GM19351 (cell line): Measurements from ENCODE around the gene PRPF18.

Source experiments
- ATAC-seq: cut with Tn5 transposase; IDR thresholded peaks from one replicate; pipeline ENCODE4 v1.9.1; 2021; ENCODE audit warnings: mild to moderate bottlenecking, moderate library complexity; ENCODE audit not compliant: unreplicated experiment

PRPF18 gene

GRCh38 chr10:13604357-13605040 lies 17.7 kb downstream of the PRPF18 start:
- no peak for ATAC-seq

GRCh38 chr10:13608246-13608853 lies 21.6 kb downstream of the PRPF18 start:
- no peak for ATAC-seq

GRCh38 chr10:13612654-13613373 lies 26.0 kb downstream of the PRPF18 start:
- no peak for ATAC-seq

DNA sequence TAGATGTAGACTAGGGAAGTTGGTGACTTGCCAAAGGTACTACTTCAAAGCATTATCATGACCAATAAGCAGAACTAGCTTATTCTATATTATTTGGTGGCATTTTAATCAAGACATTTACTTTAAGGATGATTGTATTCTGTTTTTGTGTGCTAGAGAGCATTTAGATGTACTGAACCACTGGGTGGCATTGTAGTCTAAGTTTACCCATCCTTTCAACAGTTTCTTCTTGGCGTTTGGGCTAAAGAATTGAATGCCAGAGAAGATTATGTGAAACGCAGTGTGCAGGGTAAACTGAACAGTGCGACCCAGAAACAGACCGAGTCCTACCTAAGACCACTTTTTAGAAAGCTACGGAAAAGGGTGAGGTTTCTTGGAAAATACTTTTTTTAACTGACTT lies 26.8 kb downstream of the PRPF18 start:
- ATAC-seq = no peak

- ATAC-seq = no peak
Observed at GRCh38 chr10:13614530-13615332, 28.0 kb downstream of the PRPF18 start.

GRCh38 chr10:13615650-13616300 lies 29.0 kb downstream of the PRPF18 start:
- ATAC-seq = no peak

DNA sequence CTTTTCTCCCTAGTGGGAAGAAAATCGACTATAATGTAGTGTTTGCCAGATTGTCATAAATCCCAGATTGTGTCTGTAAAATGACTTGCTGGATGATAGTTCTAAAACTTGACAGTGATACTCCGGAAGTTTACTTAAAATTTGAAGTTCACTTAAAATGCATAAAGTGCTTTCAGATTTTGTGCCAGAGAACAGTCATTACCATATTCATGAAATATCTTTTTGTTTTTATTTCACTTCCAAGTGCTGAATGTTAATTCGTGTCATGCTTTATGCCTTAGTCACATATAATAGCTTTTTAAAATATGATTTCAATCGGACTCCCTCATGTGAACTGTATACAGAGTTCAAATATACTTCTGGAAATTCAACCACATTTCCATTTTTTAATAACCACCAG lies 30.4 kb downstream of the PRPF18 start:
- no peak for ATAC-seq

- ATAC-seq = no peak
Observed at GRCh38 chr10:13621931-13622330, 35.2 kb downstream of the PRPF18 start.

DNA sequence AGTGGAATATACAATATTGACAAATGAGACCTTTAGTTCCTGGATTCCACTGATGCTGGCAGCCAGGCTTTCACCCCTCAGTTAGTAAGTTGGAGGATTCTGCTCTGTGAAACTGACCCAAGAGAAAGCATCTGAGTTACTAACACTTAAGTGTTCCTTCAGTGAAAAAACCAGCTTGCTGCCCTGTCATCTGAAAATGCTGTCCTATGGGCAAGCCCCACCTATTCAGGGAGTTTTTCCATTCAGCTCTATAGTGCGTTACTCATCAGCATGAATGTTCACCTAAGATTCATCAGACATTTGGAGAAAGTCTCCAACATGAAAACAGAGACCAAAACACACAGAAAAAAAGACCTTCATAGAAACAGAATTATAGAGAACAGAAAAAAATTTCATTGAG lies 37.9 kb downstream of the PRPF18 start:
- ATAC-seq = no peak

DNA sequence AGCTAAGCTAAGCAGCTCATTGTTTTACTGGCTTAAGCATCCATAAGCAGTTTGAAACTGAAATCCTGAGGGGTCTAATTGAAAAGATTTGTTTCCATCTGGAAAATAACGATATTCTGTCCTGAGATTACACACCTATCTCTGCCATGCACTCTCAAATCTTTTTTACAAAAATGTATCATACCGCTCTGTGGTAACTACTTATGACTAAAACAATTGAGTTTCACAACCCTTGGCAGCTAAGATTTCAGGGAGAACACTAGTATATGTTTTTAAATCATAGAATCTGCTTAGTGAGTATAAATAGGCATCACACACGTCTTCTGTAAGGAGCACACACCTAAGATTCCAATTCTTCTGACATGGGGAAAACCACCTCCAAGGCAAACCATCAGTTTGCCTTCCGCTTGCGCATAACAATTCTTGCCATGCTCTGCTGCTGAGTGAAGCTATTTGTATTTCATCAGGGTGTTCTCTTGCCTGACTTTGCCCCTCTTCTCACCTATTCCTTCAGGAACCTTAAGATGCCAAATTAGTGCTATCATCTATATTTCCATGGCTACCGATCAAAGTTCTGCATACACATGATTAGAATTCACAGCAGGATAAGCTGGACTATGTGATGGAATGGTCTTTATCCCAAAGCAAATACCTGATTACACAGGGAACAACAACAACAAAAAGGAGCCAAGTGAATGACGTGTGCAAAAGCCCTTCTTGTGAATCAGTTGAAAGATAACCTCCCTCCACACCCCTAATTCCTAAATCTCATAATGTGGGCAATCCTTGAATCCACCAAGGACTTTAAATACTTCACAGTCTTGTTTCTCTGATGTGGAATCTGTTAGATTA lies 40.9 kb downstream of the PRPF18 start:
- ATAC-seq = no peak

- no peak for ATAC-seq
Observed at GRCh38 chr10:13628661-13629060, 41.9 kb downstream of the PRPF18 start.

DNA sequence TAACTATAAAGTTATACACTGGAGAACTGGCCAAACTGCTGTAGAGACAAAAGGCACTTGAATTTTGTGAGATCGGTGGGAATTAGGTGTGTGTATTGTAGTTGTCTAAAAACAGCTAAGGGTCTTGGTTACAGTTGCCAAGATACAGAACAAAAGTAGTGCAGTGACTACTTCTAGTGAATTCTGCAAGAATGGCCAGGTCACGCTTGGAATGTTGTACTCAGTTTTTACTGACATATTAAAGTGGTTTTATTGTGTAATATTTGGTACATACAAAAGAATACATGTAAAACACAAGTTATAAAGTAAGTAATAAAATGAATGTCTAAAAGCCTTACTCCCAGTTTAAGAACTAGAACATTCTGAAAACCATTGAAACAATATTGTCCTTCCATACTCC lies 42.4 kb downstream of the PRPF18 start:
- ATAC-seq = no peak

DNA sequence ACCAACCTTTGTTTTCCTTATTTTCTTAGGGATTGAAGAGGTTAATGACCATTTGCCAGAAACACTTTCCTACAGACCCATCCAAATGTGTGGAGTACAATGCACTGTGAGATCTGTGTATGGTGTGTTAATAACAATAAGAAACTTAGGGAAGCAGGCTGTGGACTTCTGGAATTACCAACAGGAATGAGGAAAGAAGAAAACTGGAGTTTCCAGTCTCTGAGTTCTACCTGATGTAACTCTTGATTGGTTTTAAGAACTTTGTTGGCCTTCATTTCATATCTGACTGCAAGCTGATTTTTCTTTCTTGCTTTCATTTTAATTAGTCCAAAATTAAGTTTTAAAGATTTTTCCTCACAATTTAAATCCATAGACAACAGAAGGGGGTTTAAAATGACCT lies 43.5 kb downstream of the PRPF18 start:
- ATAC-seq = no peak

DNA sequence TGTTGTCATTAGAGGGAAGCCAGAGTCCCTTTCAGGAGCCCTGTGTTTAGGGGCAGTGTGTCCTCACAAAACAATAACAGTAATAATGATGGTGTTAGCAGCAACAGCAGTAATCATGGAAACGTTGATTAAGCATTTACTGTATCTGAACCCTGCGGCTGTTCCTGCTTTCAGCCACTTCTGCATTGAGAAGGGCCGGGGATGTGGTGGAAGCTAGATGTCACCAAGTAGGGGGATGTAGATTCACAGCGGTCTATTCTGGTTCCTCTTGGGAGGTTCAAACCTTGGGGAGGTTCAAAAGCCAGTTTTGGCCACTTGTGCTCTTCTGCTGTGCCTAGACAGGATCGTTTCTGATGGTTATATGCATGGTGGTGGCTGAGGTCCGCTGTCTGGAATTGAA lies 44.8 kb downstream of the PRPF18 start:
- no peak for ATAC-seq

GRCh38 chr10:13632440-13632839 lies 45.7 kb downstream of the PRPF18 start:
- ATAC-seq = no peak

GRCh38 chr10:13632884-13633440 lies 46.2 kb downstream of the PRPF18 start:
- ATAC-seq = no peak

DNA sequence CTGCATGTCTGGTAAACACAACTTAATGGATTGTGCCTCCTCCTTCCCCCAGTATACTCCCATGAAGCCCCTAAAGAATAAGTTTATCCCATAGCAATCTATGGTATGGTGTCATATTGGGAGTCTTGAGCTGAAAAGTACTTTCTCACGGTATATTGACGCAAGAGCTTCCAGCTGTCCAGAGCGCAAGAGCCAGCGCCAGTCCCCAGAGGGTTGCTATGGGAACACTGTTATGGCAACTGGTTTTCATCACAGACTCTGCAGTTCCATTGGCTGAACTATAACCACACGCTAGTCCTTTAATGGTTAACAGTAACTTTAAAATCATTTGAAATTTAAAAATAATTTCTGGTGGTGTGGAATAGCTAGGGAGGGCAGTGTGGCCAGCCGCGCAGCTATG lies 46.9 kb downstream of the PRPF18 start:
- ATAC-seq = no peak

DNA sequence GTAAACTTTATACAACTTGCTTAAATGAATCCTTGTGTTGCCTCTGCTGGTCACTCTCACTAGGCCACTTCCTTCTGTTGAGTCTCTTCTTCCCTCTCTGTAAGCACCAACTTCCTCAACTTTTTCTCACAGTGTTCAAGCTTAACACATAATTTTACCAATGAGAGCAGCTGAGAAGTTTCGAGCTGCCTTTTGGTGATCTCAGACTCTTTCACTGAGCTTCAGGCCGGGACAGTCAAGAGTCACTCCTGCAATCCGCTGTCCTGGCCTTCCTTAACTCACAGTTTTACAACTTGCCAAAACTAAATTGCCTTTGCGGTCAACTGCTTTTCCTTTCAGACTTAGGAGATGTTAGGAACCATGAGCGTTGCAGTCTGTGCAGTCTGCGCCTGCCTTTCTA lies 47.4 kb downstream of the PRPF18 start:
- no peak for ATAC-seq

DNA sequence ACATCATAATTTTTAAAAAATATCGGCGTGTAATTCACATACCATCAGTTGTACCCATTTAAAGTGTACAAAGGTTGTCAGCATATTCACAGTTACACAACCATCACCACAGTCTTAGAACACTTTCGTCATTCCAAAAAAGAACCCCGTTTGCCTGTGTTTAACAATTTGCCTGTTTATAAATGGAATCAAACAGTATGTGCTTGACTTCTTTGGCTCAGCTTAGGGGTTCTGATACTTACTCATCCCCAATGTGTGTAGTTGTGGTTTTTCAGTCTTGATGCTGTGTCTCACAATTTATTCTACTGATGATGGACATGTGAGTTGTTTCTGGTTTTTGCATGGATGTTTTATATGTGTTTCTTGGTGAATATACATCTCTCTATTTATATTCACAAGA lies 50.0 kb downstream of the PRPF18 start:
- ATAC-seq = no peak
